ENCODE data around the gene ZBTB44.

- TF ChIP-seq, protein P1, sequence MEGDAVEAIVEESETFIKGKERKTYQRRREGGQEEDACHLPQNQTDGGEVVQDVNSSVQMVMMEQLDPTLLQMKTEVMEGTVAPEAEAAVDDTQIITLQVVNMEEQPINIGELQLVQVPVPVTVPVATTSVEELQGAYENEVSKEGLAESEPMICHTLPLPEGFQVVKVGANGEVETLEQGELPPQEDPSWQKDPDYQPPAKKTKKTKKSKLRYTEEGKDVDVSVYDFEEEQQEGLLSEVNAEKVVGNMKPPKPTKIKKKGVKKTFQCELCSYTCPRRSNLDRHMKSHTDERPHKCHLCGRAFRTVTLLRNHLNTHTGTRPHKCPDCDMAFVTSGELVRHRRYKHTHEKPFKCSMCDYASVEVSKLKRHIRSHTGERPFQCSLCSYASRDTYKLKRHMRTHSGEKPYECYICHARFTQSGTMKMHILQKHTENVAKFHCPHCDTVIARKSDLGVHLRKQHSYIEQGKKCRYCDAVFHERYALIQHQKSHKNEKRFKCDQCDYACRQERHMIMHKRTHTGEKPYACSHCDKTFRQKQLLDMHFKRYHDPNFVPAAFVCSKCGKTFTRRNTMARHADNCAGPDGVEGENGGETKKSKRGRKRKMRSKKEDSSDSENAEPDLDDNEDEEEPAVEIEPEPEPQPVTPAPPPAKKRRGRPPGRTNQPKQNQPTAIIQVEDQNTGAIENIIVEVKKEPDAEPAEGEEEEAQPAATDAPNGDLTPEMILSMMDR (IDR thresholded peaks at IDR 0.05) = no peak
- TF ChIP-seq POLR2A (IDR thresholded peaks at IDR 0.05) = no peak
These were observed 19.1 kb downstream of the ZBTB44 start for GRCh38 chr11:130295657-130296056.

Measured in testis (tissue), 2 donors.